ENCODE results near the gene KANSL1L.
"Not testable (repeated sequence)": the region's sequence is repeated elsewhere in the genome, so short reads cannot be mapped to it uniquely, and the experiment has no call there.

DNA sequence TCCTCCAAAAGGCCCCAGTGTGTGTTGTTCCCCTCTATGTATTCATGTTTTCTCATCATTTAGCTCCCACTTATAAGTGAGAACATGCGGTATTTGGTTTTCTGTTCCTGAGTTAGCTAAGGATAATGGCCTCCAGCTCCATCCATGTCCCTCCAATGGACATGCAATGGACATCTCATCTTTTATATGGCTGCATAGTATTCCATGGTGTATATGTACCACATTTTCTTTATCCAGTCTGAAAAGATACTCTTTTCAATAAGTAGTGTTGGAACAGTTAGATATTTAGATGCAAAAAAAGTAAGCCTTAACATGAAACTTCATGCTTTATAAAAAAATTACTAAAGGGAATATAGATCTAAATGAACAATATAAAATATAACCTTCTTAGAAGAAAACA is 5.9 kb upstream of the KANSL1L start:
- TF ChIP-seq, protein P1, sequence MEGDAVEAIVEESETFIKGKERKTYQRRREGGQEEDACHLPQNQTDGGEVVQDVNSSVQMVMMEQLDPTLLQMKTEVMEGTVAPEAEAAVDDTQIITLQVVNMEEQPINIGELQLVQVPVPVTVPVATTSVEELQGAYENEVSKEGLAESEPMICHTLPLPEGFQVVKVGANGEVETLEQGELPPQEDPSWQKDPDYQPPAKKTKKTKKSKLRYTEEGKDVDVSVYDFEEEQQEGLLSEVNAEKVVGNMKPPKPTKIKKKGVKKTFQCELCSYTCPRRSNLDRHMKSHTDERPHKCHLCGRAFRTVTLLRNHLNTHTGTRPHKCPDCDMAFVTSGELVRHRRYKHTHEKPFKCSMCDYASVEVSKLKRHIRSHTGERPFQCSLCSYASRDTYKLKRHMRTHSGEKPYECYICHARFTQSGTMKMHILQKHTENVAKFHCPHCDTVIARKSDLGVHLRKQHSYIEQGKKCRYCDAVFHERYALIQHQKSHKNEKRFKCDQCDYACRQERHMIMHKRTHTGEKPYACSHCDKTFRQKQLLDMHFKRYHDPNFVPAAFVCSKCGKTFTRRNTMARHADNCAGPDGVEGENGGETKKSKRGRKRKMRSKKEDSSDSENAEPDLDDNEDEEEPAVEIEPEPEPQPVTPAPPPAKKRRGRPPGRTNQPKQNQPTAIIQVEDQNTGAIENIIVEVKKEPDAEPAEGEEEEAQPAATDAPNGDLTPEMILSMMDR (IDR thresholded peaks at IDR 0.05) = not testable (repeated sequence)
- not testable (repeated sequence) for TF ChIP-seq RAD21, RFX5 (IDR thresholded peaks at IDR 0.05; ENCODE audit: low read length)
